ENCODE results near the gene NIT1.

GRCh38 chr1:161130266-161130665 is 12.4 kb downstream of the NIT1 start:
- TF ChIP-seq CTCF (IDR thresholded peaks at IDR 0.05) (no peak), POLR2A (IDR thresholded peaks at IDR 0.05) (no peak), EP300 (IDR thresholded peaks at IDR 0.05) (no peak)
